ENCODE data around the gene DPH5. TPM values are rescaled to one million over a fixed set of nuclear protein-coding genes. Genes with fewer than 3 reads are reported as not detected.

The DPH5 gene
- total RNA-seq, 4 donors from 2014 or later = 14.8 to 26.8 (median 20.5) TPM

- H3K4me3 ChIP-seq = no peak overlapping the region
- H3K9me3 ChIP-seq = no peaks in the 10 kb centered on the region
- no peaks in the 10 kb centered on the region for H3K27me3 ChIP-seq
- peaks cover 0 to 22% (median 4%) of the 10 kb centered on the region in 3 donors for H3K4me1 ChIP-seq
- no peak overlapping the region for H3K27ac ChIP-seq
- ATAC-seq = no peak
- TF ChIP-seq POLR2A (IDR thresholded peaks at IDR 0.05) (no peak), POLR2AphosphoS5 (IDR thresholded peaks at IDR 0.05) (no peak), EP300 (IDR thresholded peaks at IDR 0.05) (no peak), CTCF (IDR thresholded peaks at IDR 0.05) (no peak)
- peaks cover 0 to 22% of the 10 kb centered on the region in 2 donors for H3K36me3 ChIP-seq
- 80% methylated on average over 1 of the region's 1 CpG; no CpG with 5 or more reads in 1 of the 2 donors for WGBS, 2 donors (ENCODE audit: low coverage in 1 of 2)
Measured at GRCh38 chr1:100998426-100998825, 27.2 kb downstream of the DPH5 start.

GRCh38 chr1:100995198-100995988 lies 30.2 kb downstream of the DPH5 start:
- no peak for ATAC-seq
- H3K4me3 ChIP-seq = no peak overlapping the region
- peaks cover 0 to 19% of the 10 kb centered on the region in 2 donors for H3K36me3 ChIP-seq
- TF ChIP-seq CTCF (IDR thresholded peaks at IDR 0.05) = no peak
- WGBS, 2 donors (ENCODE audit: low coverage in 1 of 2) = 26 to 48% methylated on average over 4 of the region's 4 CpGs
- H3K9me3 ChIP-seq = no peaks in the 10 kb centered on the region
- peaks cover 0 to 14% (median under 1%) of the 10 kb centered on the region in 3 donors for H3K4me1 ChIP-seq
- no peaks in the 10 kb centered on the region for H3K27me3 ChIP-seq
- peak overlapping the region in 3 of 4 donors; percentile 5 to 48 (median 28) for H3K27ac ChIP-seq

- ATAC-seq = no peak
- no peak overlapping the region for H3K4me3 ChIP-seq
- H3K27me3 ChIP-seq = no peaks in the 10 kb centered on the region
- no peak for TF ChIP-seq CTCF (IDR thresholded peaks at IDR 0.05)
- TF ChIP-seq POLR2AphosphoS5 (IDR thresholded peaks at IDR 0.05) = no peak
- TF ChIP-seq EP300 (IDR thresholded peaks at IDR 0.05) = no peak
- TF ChIP-seq POLR2A (IDR thresholded peaks at IDR 0.05) = no peak
- WGBS, 2 donors (ENCODE audit: low coverage in 1 of 2) = 23 to 27% methylated on average over 2 of the region's 2 CpGs
- peaks cover 0 to 5% of the 10 kb centered on the region in 2 donors for H3K36me3 ChIP-seq
- H3K4me1 ChIP-seq = peaks cover 0 to 23% (median 8%) of the 10 kb centered on the region in 3 donors
- no peaks in the 10 kb centered on the region for H3K9me3 ChIP-seq
- peak overlapping the region; percentile 23 to 57 (median 42) for H3K27ac ChIP-seq
Measured at GRCh38 chr1:100989306-100990077, 36.1 kb downstream of the DPH5 start.

- no peaks in the 10 kb centered on the region for H3K27me3 ChIP-seq
- WGBS, 2 donors (ENCODE audit: low coverage in 1 of 2) = 69 to 93% methylated on average over 3 of the region's 3 CpGs
- H3K4me3 ChIP-seq = no peak overlapping the region
- TF ChIP-seq EP300 (IDR thresholded peaks at IDR 0.05) (no peak), POLR2AphosphoS5 (IDR thresholded peaks at IDR 0.05) (no peak), CTCF (IDR thresholded peaks at IDR 0.05) (no peak), POLR2A (IDR thresholded peaks at IDR 0.05) (no peak)
- H3K36me3 ChIP-seq = peaks cover 0 to 5% of the 10 kb centered on the region in 2 donors
- ATAC-seq = no peak
- H3K27ac ChIP-seq = peak overlapping the region in 2 of 4 donors; percentile 33 to 57
- H3K9me3 ChIP-seq = no peaks in the 10 kb centered on the region
- peaks cover 0 to 23% (median 8%) of the 10 kb centered on the region in 3 donors for H3K4me1 ChIP-seq
Measured at GRCh38 chr1:100988121-100988520, 37.5 kb downstream of the DPH5 start.
